ENCODE measurements around the gene DNAJA3.

GRCh38 chr16:4498546-4499195 lies 73.0 kb downstream of the DNAJA3 start:
- TF ChIP-seq, protein P1, sequence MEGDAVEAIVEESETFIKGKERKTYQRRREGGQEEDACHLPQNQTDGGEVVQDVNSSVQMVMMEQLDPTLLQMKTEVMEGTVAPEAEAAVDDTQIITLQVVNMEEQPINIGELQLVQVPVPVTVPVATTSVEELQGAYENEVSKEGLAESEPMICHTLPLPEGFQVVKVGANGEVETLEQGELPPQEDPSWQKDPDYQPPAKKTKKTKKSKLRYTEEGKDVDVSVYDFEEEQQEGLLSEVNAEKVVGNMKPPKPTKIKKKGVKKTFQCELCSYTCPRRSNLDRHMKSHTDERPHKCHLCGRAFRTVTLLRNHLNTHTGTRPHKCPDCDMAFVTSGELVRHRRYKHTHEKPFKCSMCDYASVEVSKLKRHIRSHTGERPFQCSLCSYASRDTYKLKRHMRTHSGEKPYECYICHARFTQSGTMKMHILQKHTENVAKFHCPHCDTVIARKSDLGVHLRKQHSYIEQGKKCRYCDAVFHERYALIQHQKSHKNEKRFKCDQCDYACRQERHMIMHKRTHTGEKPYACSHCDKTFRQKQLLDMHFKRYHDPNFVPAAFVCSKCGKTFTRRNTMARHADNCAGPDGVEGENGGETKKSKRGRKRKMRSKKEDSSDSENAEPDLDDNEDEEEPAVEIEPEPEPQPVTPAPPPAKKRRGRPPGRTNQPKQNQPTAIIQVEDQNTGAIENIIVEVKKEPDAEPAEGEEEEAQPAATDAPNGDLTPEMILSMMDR (IDR thresholded peaks at IDR 0.05): no peak
- TF ChIP-seq EZH2phosphoT487 (IDR thresholded peaks at IDR 0.05): no peak
